HG03025 (cell line): ENCODE measurements around the gene CDR2L.
A peak's percentile ranks its signal among the peaks of the same experiment; 100 is the strongest.
"Not testable (repeated sequence)": the region's sequence is repeated elsewhere in the genome, so short reads cannot be mapped to it uniquely, and the experiment has no call there.

Experiments
- ATAC-seq: cut with Tn5 transposase; IDR thresholded peaks from one replicate; pipeline ENCODE4 v1.9.1; 2021; ENCODE audit warnings: mild to moderate bottlenecking, moderate library complexity; ENCODE audit not compliant: unreplicated experiment, low FRiP score

Gene CDR2L

DNA sequence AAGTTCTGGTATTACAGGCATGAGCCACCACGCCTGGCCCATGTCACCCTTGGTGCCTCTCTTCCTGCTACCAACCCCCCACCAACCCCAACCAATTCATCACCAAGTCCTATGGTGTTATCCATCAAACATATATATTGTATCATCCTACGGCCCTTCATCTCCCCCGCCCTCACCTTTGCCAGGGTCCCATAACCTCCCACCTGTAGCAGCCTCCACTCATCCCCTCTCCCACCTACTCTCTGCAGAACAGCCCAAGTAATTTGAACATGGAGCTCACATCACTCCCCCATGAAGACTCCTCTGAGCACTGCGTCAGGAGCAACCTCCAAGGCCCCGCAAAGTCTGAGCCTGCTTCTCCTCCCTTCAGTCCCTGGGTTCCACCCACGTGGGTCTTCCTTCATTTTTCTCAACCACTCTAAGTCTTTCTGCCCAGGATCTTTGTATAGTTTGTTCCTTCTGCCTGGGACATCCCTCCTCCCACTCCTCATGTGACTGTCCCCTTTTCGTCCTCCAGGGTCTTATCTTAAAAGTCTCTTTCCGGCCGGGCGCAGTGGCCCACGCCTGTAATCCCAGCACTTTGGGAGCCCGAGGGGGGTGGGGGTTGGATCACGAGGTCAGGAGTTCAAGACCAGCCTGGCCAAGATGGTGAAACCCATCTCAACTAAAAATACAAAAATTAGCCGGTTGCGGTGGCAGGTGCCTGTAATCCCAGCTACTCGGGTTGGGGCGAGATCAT, 7.9 kb upstream of the CDR2L start:
- no peak for ATAC-seq

DNA sequence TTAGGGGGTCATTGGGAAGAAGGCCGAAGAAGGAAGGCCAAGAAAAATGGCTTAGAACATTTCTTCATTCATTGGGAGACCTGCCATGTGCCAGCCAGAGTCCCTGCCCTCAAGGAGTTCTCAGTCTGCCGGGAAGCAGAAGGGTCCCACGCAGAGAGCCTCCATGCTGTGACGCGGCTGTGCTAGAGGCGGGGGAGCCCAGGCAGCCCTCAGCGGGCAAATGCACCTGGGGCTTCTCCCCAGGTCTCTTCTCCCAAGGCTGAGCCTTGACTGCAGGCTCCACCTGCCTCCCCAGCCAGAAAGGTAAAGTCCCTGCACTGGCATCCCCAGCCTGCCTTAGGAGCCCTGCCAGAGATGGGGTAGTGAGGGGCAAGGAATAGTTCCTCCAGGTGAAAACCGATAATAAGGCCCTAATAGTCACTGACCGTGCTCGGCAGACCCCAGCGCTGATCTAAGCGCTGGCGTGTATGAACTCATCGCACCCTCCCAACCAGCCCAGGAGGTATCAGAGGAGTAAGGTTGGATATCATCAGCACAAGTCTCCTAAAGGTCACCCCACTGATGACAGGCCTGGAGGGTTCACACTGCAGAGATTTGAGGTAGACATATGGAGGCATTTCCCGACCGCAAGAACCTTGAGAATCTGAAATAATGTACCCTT, 6.0 kb upstream of the CDR2L start:
- no peak for ATAC-seq

DNA sequence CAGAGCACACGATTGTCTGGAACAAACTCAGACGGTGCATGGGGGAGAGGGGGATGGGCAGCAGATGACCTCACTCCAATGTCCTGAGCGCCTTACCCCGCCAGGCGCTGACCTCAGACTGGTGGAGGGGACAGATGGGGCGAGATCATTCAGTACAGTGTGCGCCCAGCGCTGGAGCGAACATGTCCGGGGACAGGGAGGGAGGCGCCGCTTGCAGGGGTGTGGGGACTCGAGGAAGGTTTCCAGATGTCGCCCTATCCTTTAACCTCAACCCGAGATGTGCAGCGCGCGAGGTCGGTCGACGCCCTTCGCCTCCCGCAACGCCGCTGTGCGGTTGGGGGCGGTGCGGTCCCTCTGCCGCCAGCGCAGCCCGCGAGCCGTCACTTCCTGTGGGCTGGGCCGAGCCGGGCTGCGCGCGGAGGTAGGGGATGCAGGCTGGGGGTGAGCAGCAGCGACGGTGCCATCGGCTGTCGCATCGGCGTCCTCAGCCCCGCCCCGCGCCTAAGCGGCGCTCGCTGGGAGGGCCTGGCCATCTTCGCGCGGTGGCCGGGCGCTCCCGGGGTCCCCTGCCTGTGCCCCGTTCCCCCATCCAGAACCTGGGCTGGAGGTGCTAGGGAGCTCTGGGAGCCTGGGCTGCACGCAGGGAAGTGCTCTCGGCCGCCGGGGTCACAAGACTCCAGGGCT, 5.3 kb upstream of the CDR2L start:
- no peak for ATAC-seq

DNA sequence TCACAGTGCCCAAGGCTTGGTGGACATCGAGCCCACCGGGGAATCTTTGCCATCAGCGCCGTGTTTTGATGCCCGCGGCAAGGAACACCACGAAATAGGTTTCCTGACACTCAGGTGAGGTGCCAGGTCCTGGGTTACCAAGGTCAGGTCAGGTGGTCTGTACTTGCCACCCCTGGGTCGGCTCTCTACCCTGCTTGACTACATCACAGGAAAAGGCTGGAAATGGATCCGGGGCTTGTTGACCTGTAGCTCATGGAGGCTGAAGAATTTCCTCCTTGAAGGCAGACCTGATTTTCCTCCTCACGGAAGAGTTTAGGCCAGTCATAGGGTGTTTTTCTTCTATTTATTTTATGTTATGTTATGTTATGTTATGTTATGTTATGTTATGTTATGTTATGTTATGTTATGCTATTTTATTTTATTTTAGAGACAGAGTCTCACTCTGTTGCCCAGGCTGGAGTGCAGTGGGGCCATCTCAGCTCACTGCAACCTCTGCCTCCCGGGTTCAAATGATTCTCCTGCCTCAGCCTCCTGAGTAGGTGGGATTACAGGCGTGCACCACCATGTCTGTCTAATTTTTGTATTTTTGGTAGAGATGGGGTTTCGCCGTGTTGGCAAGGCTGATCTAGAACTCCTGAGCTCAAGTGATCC, 4.6 kb upstream of the CDR2L start:
- ATAC-seq, result not testable (repeated sequence)

DNA sequence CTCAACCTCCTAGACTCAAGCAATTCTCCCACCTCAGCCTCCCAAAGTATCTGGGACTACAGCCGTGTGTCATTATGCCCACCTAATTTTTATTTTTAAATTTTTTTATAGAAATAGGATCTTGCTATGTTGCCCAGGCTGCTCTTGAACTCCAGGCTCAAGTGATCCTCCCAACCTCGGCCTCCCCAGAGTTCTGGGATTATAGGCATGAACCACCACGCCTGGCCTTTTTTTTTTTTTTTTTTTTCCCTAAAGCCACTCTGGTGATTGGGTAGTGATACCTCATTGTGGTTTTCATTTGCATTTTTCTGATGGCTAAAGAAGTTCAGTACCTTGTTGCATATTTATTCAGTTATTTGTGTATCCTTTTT, 1.2 kb upstream of the CDR2L start:
- ATAC-seq, result no peak

DNA sequence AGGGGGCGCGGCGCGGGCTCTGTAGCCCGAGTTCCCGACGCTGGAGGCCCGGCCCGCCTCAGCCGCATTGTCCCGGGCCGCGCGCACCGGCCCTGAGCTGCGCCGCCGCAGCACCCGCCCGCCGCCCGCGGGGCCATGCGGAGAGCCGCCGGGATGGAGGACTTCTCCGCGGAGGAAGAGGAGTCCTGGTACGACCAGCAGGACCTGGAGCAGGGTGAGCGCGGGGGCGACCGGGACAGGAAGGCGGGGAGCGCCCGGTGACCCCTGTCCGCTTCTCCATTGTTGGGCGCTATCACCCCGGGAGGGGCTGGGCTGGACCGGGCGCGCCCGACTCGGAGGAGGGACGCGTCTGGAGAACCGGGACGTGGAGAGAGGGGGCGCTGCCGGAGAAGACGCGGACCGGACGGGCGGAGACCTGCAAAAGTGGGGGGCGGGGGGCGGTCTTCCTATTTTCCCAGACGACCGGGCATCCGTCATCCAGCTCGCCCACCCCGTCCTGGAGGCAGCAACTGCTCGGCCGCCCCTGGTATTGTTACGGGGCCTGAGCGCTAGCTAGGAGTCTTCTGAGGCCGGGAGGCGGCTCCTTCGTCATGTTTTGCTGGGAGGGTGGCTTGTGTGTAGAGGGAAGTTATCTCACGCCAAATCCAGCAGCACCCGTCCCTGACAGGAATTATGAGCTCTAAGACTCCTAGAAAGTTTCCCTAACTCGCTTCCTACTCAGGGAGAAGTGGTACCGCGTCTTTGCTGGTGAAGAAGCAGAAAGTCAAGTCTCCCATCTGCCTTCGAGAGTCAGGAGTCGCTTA, 678 bp downstream of the CDR2L start:
- ATAC-seq, result peak; percentile 13

DNA sequence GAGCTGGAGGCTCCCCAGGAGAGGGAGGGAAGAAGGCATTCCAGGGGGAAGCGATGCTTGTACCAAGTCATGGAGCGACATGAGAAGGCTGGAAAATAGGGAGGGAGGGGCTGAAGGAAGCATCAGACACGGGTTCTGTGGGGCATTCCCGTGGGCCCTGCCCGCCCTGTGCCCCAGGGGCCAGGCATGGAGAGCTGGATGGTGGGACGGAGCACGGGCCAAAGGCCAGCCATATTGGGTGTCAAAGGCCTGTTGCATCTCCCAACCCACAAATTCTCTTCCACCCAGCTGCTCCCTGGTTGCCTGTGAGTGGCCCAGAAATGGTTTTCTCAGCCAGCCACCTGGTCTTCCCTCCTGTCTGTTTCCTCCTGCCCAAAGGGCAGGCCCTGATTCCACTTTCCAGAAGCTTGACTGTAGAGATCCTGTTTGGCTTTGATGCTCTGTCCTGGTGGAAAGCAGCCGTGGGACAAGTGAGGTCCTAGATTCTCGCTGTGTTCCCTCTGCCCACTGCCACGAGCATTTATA, 3.2 kb downstream of the CDR2L start:
- ATAC-seq, result no peak

DNA sequence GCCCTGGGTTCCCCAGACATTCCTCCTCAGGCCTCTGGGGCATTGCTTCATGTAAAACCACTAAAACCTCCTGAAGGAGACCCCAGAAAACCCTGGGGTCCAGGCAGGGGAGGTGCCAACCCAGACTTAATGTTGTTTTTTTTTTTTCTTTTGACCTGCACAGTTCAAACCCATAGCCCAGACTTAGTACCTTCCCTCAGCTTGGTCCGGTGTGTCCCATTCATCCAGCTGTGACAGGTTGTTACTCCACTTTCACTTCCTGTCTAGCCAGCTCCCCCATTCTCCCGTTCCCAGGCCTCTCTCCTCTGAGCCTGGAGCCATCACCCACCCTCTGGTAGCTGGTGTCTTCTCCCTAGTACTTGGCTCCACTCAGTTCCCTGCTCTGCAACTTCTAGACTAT, 4.8 kb downstream of the CDR2L start:
- ATAC-seq, result no peak

DNA sequence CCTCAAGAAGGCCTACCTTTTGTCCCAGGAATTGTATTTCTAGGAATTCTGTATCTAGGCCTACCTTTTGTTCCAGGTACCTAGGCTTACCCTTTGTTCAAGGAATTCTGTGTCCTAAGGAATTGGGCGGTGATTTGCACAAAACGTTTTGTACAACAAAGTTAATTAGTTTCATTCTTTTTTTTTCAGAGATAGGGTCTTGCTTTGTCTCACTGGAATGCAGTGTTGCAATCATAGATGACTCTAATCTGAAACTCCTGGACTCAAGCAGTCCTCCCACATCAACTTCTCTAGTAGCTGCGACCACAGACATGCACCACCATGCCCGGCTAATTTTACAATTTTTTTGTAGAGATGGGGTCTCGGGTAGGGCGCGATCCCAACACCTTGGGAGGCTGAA, 7.0 kb downstream of the CDR2L start:
- ATAC-seq, result no peak

DNA sequence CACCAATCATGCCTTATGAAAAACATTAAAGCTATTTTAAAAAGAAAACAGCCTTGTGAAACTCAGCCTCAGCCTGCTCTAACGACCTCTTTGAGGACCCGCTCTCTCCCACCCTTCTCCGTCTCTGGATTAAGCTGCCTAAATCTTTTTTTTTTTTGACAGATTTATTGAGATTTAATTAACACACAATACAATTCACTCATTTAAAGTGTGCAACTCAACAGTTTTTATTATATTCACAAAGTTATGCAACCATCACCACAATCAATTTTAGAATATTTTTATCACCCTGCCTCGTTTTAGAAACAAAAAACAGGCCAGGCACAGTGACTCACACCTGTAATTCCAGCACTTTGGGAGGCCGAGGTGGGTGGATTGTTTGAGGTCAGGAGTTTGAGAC, 8.4 kb downstream of the CDR2L start:
- no peak for ATAC-seq

DNA sequence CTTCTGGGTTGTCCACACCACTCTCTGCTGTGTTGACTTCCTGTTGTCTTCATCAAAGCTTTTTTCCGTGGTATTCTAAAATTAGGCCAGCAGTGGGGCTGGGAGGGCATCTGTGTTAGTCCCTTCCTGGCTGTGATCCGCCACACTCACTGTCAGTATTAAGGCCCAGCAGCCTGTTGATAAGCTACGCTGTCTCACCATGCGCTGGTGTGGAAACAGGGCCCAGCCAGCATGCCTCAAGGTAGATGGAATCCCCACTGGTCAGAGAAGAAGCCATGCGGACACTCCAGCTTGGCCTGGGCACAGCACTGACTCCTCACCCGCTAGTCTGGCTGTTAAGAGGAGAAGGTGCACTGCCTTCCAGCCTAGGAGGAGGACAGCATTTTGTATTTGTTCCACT, 11.4 kb downstream of the CDR2L start:
- ATAC-seq, result no peak

DNA sequence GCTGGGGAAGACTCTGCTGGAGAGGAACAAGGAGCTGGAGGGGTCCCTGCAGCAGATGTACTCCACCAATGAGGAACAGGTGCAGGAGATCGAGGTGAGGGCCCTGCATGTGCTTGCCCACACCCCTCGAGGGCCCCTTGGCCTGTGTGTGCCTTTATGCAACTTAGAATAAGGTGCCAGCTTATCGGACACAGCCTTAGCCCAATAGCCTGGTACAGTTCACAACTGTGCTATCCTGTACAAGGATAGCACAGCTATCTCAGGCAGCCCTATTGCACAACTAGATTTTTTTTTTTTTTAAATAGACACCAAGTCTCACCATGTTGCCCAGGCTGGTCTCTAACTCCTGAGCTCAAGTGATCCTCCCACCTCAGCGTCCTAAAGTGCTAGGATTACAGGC, 12.1 kb downstream of the CDR2L start:
- no peak for ATAC-seq

DNA sequence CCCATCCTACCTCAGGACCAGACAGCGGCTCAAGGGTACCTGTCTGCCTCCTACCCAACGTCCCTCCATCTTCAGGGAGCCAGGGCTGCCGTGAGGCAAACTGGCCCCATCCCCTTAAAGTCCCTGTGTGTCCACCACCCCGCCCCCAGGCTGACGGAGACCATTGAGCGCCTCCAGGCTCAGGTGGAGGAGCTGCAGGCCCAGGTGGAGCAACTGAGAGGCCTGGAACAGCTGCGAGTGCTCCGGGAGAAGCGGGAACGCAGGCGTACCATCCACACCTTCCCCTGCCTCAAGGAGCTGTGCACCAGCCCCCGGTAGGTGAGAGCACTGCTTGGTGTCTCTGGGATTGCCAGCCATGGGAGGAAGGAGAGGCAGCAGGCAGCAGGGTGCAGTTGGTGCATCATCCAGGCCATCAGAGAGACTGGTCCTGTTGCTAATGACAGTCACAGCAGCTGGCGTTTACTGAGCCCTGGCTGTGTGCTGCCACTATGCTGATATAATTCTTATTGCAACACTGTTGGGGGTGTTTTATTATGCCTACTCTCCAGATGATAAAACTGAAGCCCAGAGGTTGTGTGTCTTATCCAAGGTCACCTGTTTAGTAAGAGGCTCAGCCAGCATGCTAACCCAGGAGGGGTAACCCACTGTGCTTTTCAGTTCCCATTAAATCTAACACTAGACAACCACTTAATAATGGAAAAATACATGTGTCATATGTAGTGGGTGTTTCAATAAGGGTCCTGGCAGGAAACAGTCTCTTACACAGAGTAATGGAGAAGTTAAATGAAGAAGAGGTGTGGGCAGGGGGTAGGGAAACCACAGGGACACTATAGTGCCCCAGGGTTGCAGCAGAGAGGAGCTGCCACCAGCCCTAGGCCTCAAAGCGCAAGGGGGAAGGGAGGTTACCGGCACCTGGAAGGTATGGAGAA, 14.7 kb downstream of the CDR2L start:
- ATAC-seq, result no peak

DNA sequence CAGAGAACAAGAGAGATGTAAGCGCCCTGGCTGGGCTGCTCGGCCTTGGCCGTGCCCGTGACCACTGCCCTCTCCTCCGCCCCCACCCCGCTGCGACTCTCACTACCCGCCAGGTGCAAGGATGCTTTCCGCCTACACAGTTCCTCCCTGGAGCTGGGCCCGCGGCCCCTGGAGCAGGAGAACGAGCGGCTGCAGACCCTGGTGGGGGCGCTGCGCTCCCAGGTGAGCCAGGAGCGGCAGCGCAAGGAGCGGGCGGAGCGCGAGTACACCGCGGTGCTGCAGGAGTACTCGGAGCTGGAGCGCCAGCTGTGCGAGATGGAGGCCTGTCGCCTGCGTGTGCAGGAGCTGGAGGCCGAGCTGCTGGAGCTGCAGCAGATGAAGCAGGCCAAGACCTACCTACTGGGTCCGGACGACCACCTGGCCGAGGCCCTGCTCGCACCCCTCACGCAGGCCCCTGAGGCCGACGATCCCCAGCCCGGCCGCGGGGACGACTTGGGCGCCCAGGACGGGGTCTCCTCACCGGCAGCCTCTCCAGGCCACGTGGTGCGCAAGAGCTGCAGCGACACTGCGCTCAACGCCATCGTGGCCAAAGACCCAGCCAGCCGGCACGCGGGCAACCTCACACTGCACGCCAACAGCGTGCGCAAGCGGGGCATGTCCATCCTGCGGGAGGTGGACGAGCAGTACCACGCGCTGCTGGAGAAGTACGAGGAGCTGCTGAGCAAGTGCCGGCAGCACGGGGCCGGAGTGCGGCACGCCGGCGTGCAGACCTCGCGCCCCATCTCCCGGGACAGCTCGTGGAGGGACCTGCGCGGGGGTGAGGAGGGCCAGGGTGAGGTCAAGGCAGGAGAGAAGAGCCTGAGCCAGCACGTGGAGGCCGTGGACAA, 15.9 kb downstream of the CDR2L start:
- no peak for ATAC-seq

DNA sequence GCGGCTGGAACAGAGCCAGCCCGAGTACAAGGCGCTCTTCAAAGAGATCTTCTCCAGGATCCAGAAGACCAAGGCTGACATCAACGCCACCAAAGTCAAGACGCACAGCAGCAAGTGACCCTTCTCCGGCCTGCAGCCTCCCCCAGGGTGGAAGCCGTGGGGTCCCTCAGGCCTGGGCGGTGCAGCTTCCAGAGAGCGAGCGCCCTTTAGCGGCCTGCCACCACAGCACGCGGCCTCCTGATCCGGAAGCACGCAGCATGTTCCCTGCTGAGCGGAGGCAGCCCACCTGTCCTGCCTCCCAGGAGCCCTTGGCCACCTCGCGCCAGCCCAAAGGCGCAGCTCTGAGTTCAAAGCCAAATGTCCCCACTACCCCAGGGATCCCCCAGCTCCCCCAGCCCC, 16.5 kb downstream of the CDR2L start:
- no peak for ATAC-seq

DNA sequence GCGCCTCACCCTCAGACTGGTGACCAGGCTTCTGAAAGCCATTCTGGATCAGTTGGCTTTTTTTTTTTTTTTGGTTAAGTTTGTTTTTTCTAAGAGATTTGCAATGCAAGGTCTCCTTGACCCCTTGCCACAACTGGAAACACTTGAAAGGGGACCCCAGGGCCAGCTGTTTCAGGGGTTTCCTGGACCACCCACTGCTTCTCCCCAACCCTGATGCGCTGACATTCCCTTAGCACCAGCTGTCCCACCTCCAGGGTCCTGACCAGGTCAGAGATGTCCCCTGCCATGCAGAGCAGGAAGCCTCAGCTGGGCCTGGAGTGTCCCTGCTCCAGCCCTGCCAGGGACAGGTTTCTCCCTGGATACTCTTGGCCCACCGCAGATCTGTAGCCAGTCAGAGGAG, 16.9 kb downstream of the CDR2L start:
- no peak for ATAC-seq

DNA sequence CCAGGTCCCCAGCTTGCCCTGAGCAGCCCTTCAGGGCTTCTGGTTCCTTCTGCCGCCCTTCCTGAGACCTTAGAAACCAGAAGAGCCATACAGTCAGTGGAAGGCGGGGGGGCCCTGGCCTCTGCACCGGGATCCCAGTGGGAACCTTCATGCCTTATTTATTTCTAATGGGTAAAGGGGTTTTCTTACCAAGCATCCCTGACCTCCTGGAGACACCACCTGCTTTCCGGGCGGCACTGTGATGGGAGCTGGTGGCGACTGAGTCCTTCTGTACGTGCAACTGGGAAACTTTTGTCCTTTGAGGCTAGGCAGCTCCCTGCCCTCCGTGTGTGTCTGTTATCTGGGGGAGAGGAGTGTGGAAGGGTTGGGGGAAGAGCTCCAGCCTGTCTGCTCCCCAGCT, 17.9 kb downstream of the CDR2L start:
- ATAC-seq, result no peak

DNA sequence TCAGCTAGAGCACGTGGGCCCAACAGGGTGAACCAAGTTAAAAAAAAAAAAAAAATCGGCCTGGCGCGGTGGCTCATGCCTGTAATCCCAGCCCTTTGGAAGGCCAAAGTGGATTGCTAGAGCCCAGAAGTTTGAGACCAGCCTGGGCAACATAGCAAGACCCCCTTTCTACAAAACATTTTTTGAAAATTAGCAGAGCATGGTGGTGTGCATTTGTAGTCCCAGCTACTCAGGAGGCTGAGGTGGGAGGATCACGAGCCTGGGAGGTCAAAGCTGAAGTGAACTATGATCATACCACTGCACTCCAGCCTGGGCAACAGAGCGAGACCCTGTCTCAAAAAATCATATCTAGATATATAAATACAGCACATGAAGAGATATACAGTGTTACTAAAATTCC, 18.7 kb downstream of the CDR2L start:
- ATAC-seq, result not testable (repeated sequence)
